ENCODE results near the gene NOC2L.
A peak's percentile ranks its signal among the peaks of the same experiment; 100 is the strongest.

The NOC2L gene

GRCh38 chr1:958823-959730, at the start of gene NOC2L:
Gene NOC2L, minus strand, starts transcription at chr1:959256. Its CDS starts 16 bp downstream, at chr1:959240.
- DNase-seq: peak; percentile 90 to 99 (median 96)
- intact Hi-C loops (cut with DNase I): no loop called here

GRCh38 chr1:1006305-1007159, 47.5 kb upstream of the NOC2L start:
- intact Hi-C loops (cut with DNase I): no loop called here
- peak in 2 of 10 donors; percentile 64 to 73 for DNase-seq

- intact Hi-C loops (cut with DNase I): no loop called here
- peak in 1 of 10 donors; percentile 67 for DNase-seq
Observed at GRCh38 chr1:1005774-1006304, 46.8 kb upstream of the NOC2L start.

GRCh38 chr1:1004780-1005697, 46.0 kb upstream of the NOC2L start:
- DNase-seq: peak in 2 of 10 donors; percentile 66 to 73
- intact Hi-C loops (cut with DNase I): loop anchor here (5.0 kb wide), 1 partner anchor 103 kb away; no protein-coding TSS in a partner anchor

- DNase-seq: peak in 1 of 10 donors; percentile 76
- intact Hi-C loops (cut with DNase I): loop anchor here (5.0 kb wide), 1 partner anchor 102 kb away; no protein-coding TSS in a partner anchor
Observed at GRCh38 chr1:1004420-1004779, 45.3 kb upstream of the NOC2L start.

GRCh38 chr1:1003618-1004419, 44.8 kb upstream of the NOC2L start:
- intact Hi-C loops (cut with DNase I): loop anchor here (5.0 kb wide), 1 partner anchor 102 kb away; no protein-coding TSS in a partner anchor
- DNase-seq: peak in 1 of 10 donors; percentile 65

GRCh38 chr1:1001057-1001783, 42.2 kb upstream of the NOC2L start:
- DNase-seq: peak in 1 of 10 donors; percentile 63
- intact Hi-C loops (cut with DNase I): loop anchor here (1.0 to 5.0 kb wide), 2 partner anchors 17 to 99 kb away; no protein-coding TSS in a partner anchor

- DNase-seq: peak in 8 of 10 donors; percentile 45 to 94 (median 68)
- intact Hi-C loops (cut with DNase I): loop anchor here (1.0 to 5.0 kb wide), 2 partner anchors 16 to 98 kb away; no protein-coding TSS in a partner anchor
Observed at GRCh38 chr1:1000357-1001056, 41.5 kb upstream of the NOC2L start.

GRCh38 chr1:999725-1000356, 40.8 kb upstream of the NOC2L start, which contains the start of gene HES4:
Gene HES4, minus strand, starts transcription at chr1:1000097. Its CDS starts 124 bp downstream, at chr1:999973.
- intact Hi-C loops (cut with DNase I): loop anchor here (5.0 kb wide), 1 partner anchor 98 kb away; no protein-coding TSS in a partner anchor
- peak in 9 of 10 donors; percentile 54 to 95 (median 75) for DNase-seq

GRCh38 chr1:998995-999724, 40.1 kb upstream of the NOC2L start:
- intact Hi-C loops (cut with DNase I): no loop called here
- DNase-seq: peak in 1 of 10 donors; percentile 85

- intact Hi-C loops (cut with DNase I): no loop called here
- no peak for DNase-seq
Observed at GRCh38 chr1:998745-998994, 39.6 kb upstream of the NOC2L start.

- peak in 2 of 10 donors; percentile 76 to 83 for DNase-seq
Observed at GRCh38 chr1:997993-998744, 39.1 kb upstream of the NOC2L start.

GRCh38 chr1:997713-997992, 38.6 kb upstream of the NOC2L start:
- intact Hi-C loops (cut with DNase I): no loop called here
- peak in 1 of 10 donors; percentile 69 for DNase-seq

More at GRCh38 chr1:997993-998744, 39.1 kb upstream of the NOC2L start:
- intact Hi-C loops (cut with DNase I): no loop called here

- intact Hi-C loops (cut with DNase I): no loop called here
- peak in 1 of 10 donors; percentile 72 for DNase-seq
Observed at GRCh38 chr1:996851-997712, 38.0 kb upstream of the NOC2L start.

All from posterior cingulate gyrus (tissue), 11 donors.